ENCODE data around the gene BCL2L11. TPM values are rescaled to one million over a fixed set of nuclear protein-coding genes. Genes with fewer than 3 reads are reported as not detected.

Gene BCL2L11
- total RNA-seq, 3 donors from 2014 or later: 40.9 to 44.4 (median 43.7) TPM

DNA sequence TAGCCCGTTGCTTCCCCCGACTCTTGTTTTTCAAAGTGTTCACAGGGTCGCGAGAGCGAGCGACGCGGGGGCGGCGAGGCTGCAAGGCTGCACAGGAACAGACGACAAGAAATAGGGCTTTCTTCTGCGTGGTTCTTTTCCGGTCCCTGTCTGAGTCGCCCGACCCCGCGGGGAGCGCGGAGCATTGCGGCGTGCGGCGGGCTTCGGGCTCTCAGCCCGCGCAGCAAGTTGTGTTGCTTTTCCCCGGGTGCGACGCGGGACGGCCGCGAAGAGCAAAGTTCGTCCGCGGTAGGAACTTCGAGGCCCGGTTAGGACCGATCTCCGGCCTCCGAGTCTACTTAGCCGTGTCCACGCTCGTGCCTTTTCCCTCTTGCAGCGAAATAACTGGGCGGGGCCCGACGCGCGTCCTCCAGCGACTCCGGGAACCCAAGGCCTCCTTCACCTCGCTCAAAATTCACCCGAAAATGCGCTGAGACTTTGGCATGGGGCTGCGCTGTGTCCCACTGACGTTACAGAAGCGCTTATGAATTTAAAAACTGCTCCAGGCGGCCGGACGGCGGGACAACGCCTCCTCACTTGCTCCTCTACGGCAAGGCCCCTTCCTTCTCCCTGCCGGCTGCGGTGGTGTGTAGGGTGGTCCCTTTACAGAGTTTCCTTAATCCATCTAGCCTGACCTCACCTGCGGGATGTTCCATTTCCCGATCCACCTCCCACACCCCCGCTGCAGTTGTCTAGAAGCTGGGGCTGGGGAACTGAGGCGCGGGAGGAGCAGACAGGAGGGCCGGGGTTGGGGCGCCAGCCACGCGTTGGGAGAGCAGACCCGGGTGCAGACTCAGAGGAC, 1.5 kb upstream of the BCL2L11 start:
- DNase-seq (peak; percentile 62 to 69 (median 68)), ATAC-seq (no peak)
- H3K4me1 ChIP-seq (ENCODE audit: low read depth): peaks cover 32% of the 10 kb centered on the region
- no peaks in the 10 kb centered on the region for H3K9me3 ChIP-seq
- intact Hi-C loops (cut with DNase I, micrococcal nuclease): no loop called here
- no peak overlapping the region for H3K4me3 ChIP-seq
- no peaks in the 10 kb centered on the region for H3K36me3 ChIP-seq (ENCODE audit: low read depth)
- TF ChIP-seq, protein P1, sequence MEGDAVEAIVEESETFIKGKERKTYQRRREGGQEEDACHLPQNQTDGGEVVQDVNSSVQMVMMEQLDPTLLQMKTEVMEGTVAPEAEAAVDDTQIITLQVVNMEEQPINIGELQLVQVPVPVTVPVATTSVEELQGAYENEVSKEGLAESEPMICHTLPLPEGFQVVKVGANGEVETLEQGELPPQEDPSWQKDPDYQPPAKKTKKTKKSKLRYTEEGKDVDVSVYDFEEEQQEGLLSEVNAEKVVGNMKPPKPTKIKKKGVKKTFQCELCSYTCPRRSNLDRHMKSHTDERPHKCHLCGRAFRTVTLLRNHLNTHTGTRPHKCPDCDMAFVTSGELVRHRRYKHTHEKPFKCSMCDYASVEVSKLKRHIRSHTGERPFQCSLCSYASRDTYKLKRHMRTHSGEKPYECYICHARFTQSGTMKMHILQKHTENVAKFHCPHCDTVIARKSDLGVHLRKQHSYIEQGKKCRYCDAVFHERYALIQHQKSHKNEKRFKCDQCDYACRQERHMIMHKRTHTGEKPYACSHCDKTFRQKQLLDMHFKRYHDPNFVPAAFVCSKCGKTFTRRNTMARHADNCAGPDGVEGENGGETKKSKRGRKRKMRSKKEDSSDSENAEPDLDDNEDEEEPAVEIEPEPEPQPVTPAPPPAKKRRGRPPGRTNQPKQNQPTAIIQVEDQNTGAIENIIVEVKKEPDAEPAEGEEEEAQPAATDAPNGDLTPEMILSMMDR (IDR thresholded peaks at IDR 0.05): no peak

DNA sequence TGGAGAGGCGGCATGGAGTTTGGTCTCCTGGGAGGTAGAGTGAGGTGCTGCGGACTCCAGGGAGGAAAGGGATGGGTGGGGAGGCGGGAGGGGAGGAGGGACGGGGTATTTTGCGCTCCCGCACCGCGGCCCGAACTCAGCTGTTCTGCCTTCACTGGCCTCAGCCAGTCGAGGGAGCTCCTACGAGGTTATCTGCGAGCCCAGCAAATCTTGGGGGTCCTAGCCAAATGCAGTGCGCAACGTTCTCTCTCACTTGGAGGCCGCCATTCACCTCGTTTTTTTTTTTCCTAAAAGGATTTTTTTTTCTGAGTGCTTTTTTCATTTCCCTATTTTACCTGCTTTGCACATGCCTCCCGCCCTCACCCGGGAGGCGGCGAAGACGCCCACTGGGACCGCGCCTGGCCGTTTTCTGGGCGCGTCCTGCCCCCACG, 877 bp upstream of the BCL2L11 start:
- intact Hi-C loops (cut with DNase I, micrococcal nuclease): no loop called here
- DNase-seq (peak in 1 of 3 donors; percentile 63), ATAC-seq (no peak)
- H3K36me3 ChIP-seq (ENCODE audit: low read depth): no peaks in the 10 kb centered on the region
- peaks cover 32% of the 10 kb centered on the region for H3K4me1 ChIP-seq (ENCODE audit: low read depth)
- TF ChIP-seq, protein P1 (IDR thresholded peaks at IDR 0.05): no peak
- no peaks in the 10 kb centered on the region for H3K9me3 ChIP-seq
- H3K4me3 ChIP-seq: peak overlapping the region; percentile 75

DNA sequence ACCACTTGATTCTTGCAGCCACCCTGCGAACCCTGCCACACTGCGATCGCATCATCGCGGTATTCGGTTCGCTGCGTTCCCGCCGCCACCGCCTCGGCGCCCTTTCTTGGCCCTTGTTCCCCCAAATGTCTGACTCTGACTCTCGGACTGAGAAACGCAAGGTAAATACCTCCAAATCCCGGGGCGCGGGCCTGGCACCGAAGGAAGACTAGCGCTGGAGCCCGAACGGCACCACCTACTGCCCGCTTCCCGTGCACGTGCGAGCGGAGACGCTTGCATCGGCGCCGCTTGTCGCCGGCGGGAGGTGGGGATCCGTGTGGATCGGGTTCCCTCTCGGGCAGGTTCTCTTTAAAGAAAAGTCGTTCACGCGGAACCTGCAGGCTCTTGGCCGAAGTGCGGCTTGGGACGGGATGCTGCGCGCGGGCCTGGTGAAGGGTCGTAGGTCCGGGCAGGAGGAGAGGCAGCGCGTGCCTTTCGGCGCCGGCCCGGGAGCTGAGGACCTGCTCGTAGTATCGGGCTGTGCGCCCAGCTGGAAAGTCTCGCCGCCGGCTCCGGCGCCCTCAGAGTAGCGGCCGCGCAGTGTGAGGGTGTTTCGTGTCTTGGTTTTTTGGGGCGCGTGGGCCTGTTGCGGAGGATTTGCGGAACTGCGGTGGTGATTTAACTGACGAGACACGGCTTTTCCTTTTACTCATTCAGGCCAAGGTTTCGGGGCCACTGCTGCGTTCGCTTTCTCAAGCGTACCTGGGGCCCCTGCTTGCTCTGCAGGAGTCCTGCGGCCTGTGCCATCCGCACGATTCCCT, 514 bp downstream of the BCL2L11 start:
- Histone ChIP-seq H3K4me1 (ENCODE audit: low read depth) (peaks cover 32% of the 10 kb centered on the region), H3K4me3 (peak overlapping the region; percentile 75), H3K9me3 (no peaks in the 10 kb centered on the region), H3K36me3 (ENCODE audit: low read depth) (no peaks in the 10 kb centered on the region)
- intact Hi-C loops (cut with DNase I, micrococcal nuclease): no loop called here
- DNase-seq (peak in 2 of 3 donors; percentile 62 to 79), ATAC-seq (no peak)
- TF ChIP-seq, protein P1 (IDR thresholded peaks at IDR 0.05): no peak

DNA sequence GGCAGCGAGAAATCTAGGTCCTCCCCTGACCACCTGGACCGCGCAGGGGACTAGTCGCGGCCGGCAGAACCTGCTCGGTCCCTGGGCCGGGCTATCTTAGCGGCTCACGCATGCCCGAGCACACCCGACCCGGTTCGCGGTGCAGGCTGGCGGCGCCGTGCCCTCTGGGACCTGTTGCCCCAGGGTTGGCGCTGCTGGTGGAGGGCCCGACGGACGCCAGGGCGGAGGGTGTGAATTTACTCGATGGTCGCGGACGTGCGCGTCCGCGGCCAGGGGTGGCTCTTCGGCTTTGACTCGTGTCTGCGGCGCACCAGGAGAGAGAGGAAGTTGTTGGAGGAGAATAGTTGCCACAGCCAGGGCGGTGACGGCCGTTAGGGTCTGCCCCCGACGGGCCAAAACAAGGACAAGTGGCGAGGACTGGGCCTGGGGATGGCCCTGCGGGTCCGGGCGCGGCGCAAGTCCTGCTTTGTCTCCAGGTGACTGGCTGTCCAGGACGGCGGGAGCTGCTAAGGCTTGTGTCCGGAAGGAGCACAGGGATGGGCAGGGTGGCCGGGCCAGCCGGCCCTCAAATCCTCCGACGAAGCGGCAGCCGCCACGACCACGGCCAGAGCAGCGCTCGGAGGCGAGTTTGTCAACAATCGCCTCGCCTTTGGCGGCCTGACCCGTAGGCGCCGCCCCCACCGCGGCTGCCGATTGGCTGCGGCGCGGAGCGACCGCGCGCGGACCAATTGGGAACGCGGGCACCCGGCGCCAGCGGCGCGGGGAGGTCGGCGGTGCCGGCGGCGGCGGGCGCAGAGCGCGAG, 1.3 kb downstream of the BCL2L11 start:
- ATAC-seq (peak; percentile 77), DNase-seq (peak; percentile 87 to 95 (median 92))
- Histone ChIP-seq H3K4me3 (peak overlapping the region; percentile 75), H3K4me1 (ENCODE audit: low read depth) (peaks cover 29% of the 10 kb centered on the region), H3K9me3 (no peaks in the 10 kb centered on the region), H3K36me3 (ENCODE audit: low read depth) (no peaks in the 10 kb centered on the region)
- intact Hi-C loops (cut with DNase I, micrococcal nuclease): no loop called here
- TF ChIP-seq, protein P1 (IDR thresholded peaks at IDR 0.05): no peak

All from mucosa of descending colon (tissue), 3 donors.